GM19452 (cell line): ENCODE measurements around the gene INSRR.

Experiments
- ATAC-seq: cut with Tn5 transposase; IDR thresholded peaks from one replicate; pipeline ENCODE4 v1.9.1; 2021; ENCODE audit not compliant: unreplicated experiment

The INSRR gene

DNA sequence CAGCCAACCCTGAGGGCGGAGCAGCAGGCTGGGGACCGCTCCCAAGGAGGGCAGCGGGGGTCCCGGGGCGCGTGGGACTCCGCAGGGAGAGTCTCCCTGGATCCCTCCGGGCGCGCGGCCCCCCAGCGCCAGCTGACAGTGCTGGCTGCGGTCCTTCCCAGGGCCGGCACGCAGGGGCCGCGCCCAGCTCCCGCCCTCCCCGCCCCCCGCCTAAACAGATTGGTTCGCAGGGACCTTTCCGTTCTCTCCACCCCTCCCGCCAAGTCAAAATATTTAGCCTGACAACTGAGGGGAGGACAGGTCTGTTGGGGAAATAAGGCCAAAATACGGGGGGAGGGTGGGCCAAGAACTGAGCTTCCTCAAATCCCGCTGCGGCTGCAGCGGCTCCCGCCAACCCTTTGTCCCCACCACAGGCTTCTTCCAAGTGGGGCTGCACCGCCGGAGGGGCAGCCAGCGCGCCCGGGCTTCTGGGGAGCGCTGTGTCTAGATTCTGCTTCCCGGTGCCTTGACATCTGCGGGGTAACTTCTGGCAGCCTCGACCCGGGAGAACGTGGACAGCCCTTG is at the start of gene INSRR:
TSS of gene INSRR (minus strand) at position 159 of the 564 bp plus-strand sequence. CDS start 496 bp downstream, outside the sequence.
- no peak for ATAC-seq

DNA sequence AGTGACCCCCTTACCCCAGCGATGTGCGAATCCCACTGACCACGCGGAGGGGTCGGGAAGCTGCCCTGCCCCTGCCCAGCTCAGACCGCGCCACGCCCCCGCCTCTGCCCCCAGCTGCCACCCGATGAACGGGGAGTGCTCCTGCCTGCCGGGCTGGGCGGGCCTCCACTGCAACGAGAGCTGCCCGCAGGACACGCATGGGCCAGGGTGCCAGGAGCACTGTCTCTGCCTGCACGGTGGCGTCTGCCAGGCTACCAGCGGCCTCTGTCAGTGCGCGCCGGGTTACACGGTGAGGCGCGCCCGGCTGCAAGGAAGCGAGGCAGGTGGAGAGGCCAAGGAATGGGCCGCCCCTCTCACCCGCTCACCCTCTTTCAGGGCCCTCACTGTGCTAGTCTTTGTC is 49.6 kb upstream of the INSRR start:
- no peak for ATAC-seq

- ATAC-seq: no peak
These were observed 47.4 kb upstream of the INSRR start for GRCh38 chr1:156906206-156906906.

DNA sequence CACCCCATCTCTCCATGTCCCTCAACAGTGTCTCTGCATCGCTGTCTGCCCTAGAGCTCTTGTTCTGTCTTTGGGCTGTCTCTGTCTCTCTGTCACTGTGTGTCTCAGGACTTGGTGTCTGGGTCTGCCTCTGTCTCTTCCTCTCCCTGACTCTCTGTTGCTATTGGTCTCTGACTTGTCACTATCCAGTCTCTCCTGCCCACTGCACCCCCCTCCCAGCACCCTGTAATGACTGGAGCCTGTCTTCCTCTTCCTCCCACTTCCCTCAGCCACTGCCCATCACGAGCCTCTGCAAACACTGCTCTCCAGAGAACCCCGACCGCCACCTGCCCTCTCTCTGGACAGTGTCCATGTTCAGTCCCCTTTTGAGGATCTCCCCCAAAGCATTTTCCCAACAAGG is 46.7 kb upstream of the INSRR start:
- ATAC-seq: no peak

- no peak for ATAC-seq
These were observed 46.3 kb upstream of the INSRR start for GRCh38 chr1:156905176-156905575.

DNA sequence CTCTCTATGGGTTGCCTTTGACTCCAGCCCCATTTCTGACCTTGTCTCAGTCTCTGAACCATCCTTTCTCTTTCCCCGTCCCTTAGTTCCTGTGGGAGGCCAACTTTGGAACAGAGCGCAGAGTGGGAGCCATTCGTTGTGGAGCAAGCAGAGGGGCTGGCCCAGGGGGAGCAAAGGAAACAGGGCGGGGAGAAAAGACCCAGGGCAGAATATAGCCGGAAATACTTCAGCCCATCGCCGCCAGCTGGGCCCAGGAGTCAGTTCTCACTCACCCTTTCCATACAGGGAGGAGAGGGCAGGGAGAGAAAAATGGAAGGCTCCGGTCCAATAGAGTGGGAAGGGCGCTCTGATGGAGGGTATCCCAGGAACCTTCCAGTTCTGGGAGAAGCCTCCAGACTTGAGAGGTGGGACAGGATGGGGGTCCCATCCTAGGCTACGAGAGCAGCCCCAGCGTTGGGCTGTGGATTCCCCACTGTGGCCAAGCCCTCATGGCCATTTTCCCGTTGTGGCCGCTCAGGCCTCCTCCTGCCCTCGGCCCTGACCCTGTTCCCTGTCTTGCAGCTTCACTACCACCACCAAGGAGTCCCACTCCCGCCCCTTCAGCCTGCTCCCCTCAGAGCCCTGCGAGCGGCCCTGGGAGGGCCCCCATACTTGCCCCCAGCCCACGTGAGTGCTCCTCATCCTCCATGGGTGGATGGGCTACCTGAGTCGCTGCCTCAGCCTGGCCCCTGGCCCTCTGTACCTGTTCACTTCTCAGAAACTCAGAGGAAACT is 45.5 kb upstream of the INSRR start:
- no peak for ATAC-seq

- no peak for ATAC-seq
These were observed 44.6 kb upstream of the INSRR start for GRCh38 chr1:156903328-156904091.

DNA sequence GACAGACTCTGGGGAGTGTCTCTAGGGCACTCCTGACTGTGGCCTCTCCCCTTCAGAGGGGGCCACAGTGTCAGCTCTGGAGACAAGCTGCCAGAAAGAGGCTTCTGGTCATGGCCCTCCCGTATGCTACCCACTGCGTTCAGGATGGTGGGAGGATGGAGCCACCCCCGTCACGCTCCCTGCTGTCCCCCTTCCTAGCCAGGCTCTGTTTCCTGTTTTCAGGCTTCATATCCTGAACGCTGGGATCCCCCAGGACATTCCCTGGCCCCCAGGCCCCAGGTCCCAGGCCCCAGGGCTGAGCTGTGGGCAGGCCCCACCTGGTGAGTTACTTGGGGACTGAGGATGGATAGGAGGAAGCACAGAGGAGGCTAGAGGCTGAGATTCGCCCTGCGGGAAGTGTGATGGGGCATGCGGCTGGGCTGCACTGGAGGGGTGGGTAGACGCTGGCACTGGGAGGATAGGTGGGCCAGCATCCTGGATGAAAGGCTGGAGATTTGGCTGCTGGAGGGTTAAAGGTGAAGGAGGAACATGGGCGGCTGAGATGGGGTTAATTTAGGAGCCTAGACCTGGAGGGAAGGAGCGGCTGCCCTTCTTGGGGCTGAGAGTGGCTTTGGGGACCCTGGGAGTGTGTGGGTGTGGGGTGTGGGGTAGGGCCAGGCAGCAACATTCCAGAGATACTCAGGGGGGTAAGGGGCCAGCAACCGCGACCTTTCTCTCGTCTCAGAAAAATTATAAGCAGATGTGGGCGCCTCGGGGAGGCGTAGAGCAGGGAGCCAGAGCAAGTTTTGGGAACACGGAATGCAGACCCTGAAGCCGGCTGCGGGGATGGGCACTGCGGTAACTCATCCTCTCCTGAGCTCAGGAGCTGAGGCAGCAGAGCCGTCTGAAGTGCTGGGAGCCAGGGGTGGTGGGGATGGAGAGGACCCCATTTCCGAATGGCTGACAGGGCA is 43.3 kb upstream of the INSRR start:
- no peak for ATAC-seq

DNA sequence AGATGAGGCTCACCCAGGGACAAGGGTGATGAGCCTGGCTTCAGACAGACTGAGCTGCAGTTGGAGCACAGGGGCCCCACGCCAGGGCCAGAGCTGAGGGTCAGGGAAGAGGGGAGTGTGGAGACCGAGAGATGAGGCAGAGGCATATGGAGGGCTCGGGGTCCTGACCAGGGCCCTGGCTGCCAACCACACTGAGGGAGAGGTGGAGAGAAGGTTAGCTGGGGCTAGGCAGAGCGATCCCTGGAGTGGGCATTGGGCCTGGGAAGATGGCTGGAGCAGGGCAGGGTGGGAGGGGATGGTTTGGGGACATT is 42.6 kb upstream of the INSRR start:
- no peak for ATAC-seq

- no peak for ATAC-seq
These were observed 42.1 kb upstream of the INSRR start for GRCh38 chr1:156900896-156901589.

DNA sequence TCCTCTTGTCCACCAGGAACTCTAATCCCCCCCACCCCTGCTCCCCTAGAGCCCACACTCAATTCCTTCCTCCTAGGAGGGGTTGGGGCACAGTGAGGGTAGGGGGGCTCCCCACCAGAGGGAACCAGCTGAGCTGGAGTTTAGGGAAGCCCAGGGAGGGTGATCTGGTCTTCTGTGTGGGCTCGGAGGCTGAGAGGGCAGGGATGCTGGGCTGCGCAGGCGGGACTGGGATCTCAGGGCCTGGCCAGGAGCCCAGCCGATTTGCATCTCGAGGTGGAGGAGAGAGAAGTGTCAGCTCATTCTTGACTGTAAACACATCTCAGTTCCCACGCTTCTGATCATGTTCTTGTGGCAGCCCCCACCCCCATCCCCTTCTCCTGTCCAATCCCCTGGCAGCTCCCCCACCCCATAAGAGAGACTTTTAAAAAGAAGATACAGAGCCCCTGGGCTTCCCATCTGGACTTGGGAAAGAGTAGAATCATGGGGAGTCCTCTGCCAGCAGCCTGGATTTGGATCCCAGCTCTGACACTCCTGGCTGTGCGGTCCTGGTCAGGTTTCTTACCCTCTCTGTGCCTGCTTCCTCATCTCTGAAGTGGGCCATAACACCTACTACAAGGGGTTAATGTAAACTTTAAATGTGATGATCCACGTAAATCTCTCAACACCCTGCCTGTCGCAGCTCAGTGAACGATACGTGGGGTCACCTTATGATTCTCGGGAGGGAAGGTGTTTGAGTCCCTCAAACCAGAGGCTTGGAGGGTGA is 41.2 kb upstream of the INSRR start:
- no peak for ATAC-seq

DNA sequence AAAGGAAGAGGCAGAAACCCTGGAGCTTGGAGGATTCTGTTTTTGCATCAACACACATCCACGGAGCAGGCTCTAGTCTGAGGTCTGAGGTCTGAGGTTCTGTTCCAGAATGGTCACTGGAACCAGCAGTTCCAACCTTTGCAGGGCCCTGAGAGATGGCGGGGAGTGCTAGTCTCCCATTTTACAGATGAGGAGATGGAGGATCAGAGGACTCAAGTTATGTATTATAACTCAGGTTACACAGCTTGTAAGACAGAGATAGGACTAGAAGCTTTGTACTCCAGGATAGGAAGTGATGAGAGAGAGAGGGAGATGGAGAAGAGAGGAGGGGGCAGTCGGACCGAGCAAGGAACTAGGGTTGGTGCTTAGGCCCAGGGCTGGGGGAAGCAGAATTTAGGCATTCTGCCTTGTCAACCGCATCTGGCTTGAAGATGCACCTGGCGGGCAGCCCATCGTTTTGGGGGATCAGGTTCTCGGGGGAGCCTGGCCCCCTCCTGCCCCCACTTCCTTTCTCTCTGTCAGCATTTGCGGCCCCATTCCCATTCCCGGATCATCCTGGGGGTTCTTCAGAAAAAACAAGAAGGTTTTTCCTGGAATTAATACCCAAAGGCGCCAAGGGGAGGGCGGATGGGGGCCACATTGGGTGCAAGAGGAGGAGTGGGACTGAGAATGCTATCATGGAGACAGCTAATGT is 40.2 kb upstream of the INSRR start:
- ATAC-seq: no peak

DNA sequence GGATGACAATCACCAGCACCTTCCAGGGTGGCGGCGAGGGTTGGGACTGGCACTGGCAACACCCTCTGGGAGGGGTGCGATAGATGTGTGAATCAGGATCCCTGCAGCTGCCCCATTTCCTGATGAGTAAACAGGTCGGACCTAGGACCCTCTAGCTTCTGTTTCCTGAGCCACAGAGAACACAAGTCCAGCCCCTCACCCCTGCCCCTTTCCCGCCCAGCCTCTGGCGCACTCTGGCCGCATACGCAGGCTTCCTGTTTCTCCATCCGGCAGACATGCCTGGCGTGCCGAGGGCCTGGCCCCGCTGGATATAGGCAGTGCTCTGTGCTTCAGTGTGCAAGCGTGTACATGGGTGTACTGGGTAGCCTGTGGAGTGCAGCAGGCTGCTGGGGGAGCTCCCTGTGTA is 39.2 kb upstream of the INSRR start:
- ATAC-seq: no peak

GRCh38 chr1:156897078-156897825 is 38.3 kb upstream of the INSRR start:
- no peak for ATAC-seq

- ATAC-seq: no peak
These were observed 37.6 kb upstream of the INSRR start for GRCh38 chr1:156896490-156897033.

DNA sequence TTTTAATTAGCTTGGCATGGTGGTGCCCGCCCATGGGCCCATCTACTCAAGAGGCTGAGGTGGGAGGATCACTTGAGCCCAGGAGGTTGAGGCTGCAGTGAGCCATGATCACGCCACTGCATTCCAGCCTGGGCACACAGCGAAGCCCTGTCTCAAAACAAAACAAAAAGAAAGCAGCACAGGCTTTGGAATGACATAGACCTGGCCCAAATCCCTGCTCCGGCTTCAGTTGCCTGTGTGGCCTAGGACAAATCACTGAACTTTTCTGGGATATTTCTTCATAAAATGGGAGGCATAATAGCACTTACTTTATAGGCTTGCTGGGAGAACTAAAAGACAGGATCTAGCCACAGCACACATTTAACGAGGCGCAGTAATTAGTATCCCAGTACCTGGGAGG is 37.0 kb upstream of the INSRR start:
- ATAC-seq: no peak

DNA sequence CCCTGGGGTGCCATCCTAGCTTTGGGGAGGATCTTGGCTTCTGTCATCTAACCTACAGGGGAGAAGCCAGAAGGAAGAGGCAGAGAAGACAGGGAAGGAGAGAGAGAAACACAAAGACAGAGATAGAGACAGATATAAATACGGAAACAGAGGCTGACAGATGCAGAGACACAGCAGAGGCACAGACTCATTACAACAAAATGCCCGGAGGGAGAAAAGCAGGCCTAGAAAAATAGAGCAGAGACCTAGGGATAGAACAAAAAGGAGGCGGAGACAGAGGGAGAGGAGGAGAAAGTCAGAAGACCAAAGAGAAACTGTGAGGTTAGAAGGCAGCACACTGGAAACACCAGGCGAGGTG is 36.5 kb upstream of the INSRR start:
- no peak for ATAC-seq
